ENCODE data around the gene CHD6. TPM values are rescaled to one million over a fixed set of nuclear protein-coding genes. Genes with fewer than 3 reads are reported as not detected.

CHD6 gene
- polyA plus RNA-seq, 1 donor, result 22.6 TPM

GRCh38 chr20:41424011-41424410, 194.2 kb downstream of the CHD6 start:
- DNase-seq, result no peak

- no peak for DNase-seq
Measured at GRCh38 chr20:41422953-41423352, 195.2 kb downstream of the CHD6 start.

- no peak for DNase-seq
Measured at GRCh38 chr20:41418739-41419293, 199.4 kb downstream of the CHD6 start.

- no peak for DNase-seq
Measured at GRCh38 chr20:41418031-41418430, 200.1 kb downstream of the CHD6 start.

GRCh38 chr20:41415191-41415590, 203.0 kb downstream of the CHD6 start:
- no peak for DNase-seq

- DNase-seq, result no peak
Measured at GRCh38 chr20:41413169-41413568, 205.0 kb downstream of the CHD6 start.

GRCh38 chr20:41412324-41413120, 205.7 kb downstream of the CHD6 start:
- DNase-seq, result no peak

GRCh38 chr20:41411391-41411847, 206.8 kb downstream of the CHD6 start:
- DNase-seq, result peak; percentile 54

- DNase-seq, result no peak
Measured at GRCh38 chr20:41408986-41409385, 209.2 kb downstream of the CHD6 start.

- no peak for DNase-seq
Measured at GRCh38 chr20:41408156-41408794, 209.9 kb downstream of the CHD6 start.

- DNase-seq, result no peak
Measured at GRCh38 chr20:41407607-41408006, 210.6 kb downstream of the CHD6 start.

- DNase-seq, result no peak
Measured at GRCh38 chr20:41406896-41407444, 211.2 kb downstream of the CHD6 start.

GRCh38 chr20:41406353-41406752, 211.8 kb downstream of the CHD6 start:
- DNase-seq, result no peak

GRCh38 chr20:41405436-41405835, 212.7 kb downstream of the CHD6 start:
- no peak for DNase-seq

GRCh38 chr20:41403604-41404003, 214.6 kb downstream of the CHD6 start:
- no peak for DNase-seq

GRCh38 chr20:41398408-41398807, 219.8 kb downstream of the CHD6 start:
- peak; percentile 58 for DNase-seq

- DNase-seq, result peak; percentile 88
Measured at GRCh38 chr20:41395667-41396664, 222.2 kb downstream of the CHD6 start.

- DNase-seq, result no peak
Measured at GRCh38 chr20:41394931-41395666, 223.1 kb downstream of the CHD6 start.

- no peak for DNase-seq
Measured at GRCh38 chr20:41394081-41394480, 224.1 kb downstream of the CHD6 start.

GRCh38 chr20:41393705-41394066, 224.5 kb downstream of the CHD6 start:
- DNase-seq, result no peak

Data from hindlimb muscle (tissue), 1 donor.